ENCODE measurements around the gene KCNQ5. TPM values are rescaled to one million over a fixed set of nuclear protein-coding genes. Genes with fewer than 3 reads are reported as not detected.

KCNQ5 gene
- total RNA-seq, 2 donors from 2014 or later = 0.22 to 0.56 TPM

GRCh38 chr6:73051147-73051546, 429.3 kb downstream of the KCNQ5 start:
- no peak for TF ChIP-seq CTCF (IDR thresholded peaks at IDR 0.05)
- no peaks in the 10 kb centered on the region for H3K4me1 ChIP-seq
- intact Hi-C loops (cut with DNase I) = no loop called here

GRCh38 chr6:73054958-73055357, 433.1 kb downstream of the KCNQ5 start:
- Histone ChIP-seq H3K27me3 (no peaks in the 10 kb centered on the region), H3K4me3 (no peak overlapping the region), H3K9me3 (no peaks in the 10 kb centered on the region), H3K27ac (no peak overlapping the region), H3K36me3 (no peaks in the 10 kb centered on the region), H3K4me1 (no peaks in the 10 kb centered on the region), H3K9ac (ENCODE audit: low read depth in 2 of 2, low read length in 2 of 2) (no peak overlapping the region)
- no peak for TF ChIP-seq CTCF (IDR thresholded peaks at IDR 0.05)
- no peak for DNase-seq
- intact Hi-C loops (cut with DNase I) = no loop called here

More at GRCh38 chr6:73051147-73051546, 429.3 kb downstream of the KCNQ5 start:
- no peaks in the 10 kb centered on the region for H3K36me3 ChIP-seq
- no peaks in the 10 kb centered on the region for H3K27me3 ChIP-seq
- H3K27ac ChIP-seq = no peak overlapping the region
- DNase-seq = no peak
- H3K9me3 ChIP-seq = no peaks in the 10 kb centered on the region
- H3K9ac ChIP-seq (ENCODE audit: low read depth in 2 of 2, low read length in 2 of 2) = no peak overlapping the region
- H3K4me3 ChIP-seq = no peak overlapping the region

- Histone ChIP-seq H3K27ac (no peak overlapping the region), H3K9me3 (no peaks in the 10 kb centered on the region), H3K4me3 (no peak overlapping the region), H3K9ac (ENCODE audit: low read depth in 2 of 2, low read length in 2 of 2) (no peak overlapping the region), H3K4me1 (no peaks in the 10 kb centered on the region), H3K36me3 (no peaks in the 10 kb centered on the region), H3K27me3 (no peaks in the 10 kb centered on the region)
- DNase-seq = no peak
- TF ChIP-seq CTCF (IDR thresholded peaks at IDR 0.05) = no peak
- intact Hi-C loops (cut with DNase I) = no loop called here
Measured at GRCh38 chr6:73058736-73059135, 436.9 kb downstream of the KCNQ5 start.

GRCh38 chr6:73062130-73062529, 440.3 kb downstream of the KCNQ5 start:
- TF ChIP-seq CTCF (IDR thresholded peaks at IDR 0.05) = no peak
- Histone ChIP-seq H3K27me3 (no peaks in the 10 kb centered on the region), H3K27ac (no peak overlapping the region), H3K4me1 (no peaks in the 10 kb centered on the region), H3K4me3 (no peak overlapping the region), H3K36me3 (no peaks in the 10 kb centered on the region), H3K9me3 (no peaks in the 10 kb centered on the region), H3K9ac (ENCODE audit: low read depth in 2 of 2, low read length in 2 of 2) (no peak overlapping the region)
- intact Hi-C loops (cut with DNase I) = no loop called here
- DNase-seq = no peak

- DNase-seq = no peak
Measured at GRCh38 chr6:73062837-73063236, 441.0 kb downstream of the KCNQ5 start.

More at GRCh38 chr6:73062837-73063236, 441.0 kb downstream of the KCNQ5 start:
- Histone ChIP-seq H3K4me3 (no peak overlapping the region), H3K4me1 (no peaks in the 10 kb centered on the region), H3K27me3 (no peaks in the 10 kb centered on the region), H3K9ac (ENCODE audit: low read depth in 2 of 2, low read length in 2 of 2) (no peak overlapping the region), H3K27ac (no peak overlapping the region), H3K36me3 (no peaks in the 10 kb centered on the region), H3K9me3 (no peaks in the 10 kb centered on the region)
- intact Hi-C loops (cut with DNase I) = no loop called here
- no peak for TF ChIP-seq CTCF (IDR thresholded peaks at IDR 0.05)
